ENCODE measurements around the gene PDZD7.
A peak's percentile ranks its signal among the peaks of the same experiment; 100 is the strongest.

The PDZD7 gene

DNA sequence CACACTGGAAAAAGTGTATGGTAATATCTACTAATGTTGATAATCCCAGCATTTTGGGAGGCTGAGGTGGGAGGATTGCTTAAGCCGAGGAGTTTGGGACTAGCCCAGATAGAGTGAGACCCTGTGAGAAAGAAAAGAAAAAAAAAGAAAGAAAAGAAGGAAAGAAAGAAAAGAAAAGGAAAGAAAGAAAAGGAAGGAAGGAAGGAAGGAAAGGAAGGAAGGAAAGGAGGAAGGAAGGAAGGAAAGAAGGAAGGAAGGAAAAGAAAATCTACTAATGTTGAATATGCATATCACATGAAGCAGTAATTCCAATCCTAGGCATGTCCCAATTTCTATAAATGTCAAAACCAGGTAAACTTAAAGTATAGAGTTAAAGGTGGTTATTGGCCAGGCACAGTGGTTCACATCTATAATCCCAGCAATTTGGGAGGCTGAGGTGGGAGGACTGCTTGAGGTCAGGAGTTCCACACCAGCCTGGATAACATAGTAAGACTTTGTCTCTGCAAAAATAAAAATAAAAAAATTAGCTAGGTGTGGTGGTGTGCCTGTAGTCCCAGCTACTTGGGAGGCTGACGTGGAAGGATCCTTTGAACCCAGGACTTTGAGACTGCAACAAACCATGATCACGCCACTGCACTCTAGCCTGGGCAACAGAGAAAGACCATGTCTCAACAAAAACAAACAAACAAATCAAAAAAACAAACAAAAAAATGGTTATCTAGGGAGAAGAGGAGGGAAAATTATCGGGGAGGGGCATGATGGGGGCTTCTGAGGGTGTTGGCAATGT, 25.6 kb upstream of the PDZD7 start:
- peaks cover 11% of the 10 kb centered on the region; the same call in 1 of the 2 replicates for H4K20me1 ChIP-seq (ENCODE audit: control insufficient read depth, insufficient read depth, low read depth, low read length)
- H3K79me2 ChIP-seq (ENCODE audit: control insufficient read depth, low read length), result peaks cover 68% of the 10 kb centered on the region
- peaks cover 50% of the 10 kb centered on the region for H3K36me3 ChIP-seq (ENCODE audit: control insufficient read depth, low read length)
- no peaks in the 10 kb centered on the region for H3K9me2 ChIP-seq (replicated peaks; ENCODE audit: control insufficient read depth, low read length)
- no peaks in the 10 kb centered on the region for H3K27me3 ChIP-seq (ENCODE audit: control insufficient read depth, low read length)
- H3K4me3 ChIP-seq (ENCODE audit: low read length), result no peak overlapping the region
- H3F3A ChIP-seq (ENCODE audit: control insufficient read depth, insufficient read depth), result peaks cover 5% of the 10 kb centered on the region; the same call in 1 of the 2 replicates
- no peaks in the 10 kb centered on the region for H3K9me3 ChIP-seq (ENCODE audit: control insufficient read depth, insufficient read depth, low read length)
- TF ChIP-seq CTCF (IDR thresholded peaks at IDR 0.05; ENCODE audit: low read depth, low read length, poor library complexity, severe bottlenecking) (no peak), EZH2phosphoT487 (IDR thresholded peaks at IDR 0.05; ENCODE audit: borderline replicate concordance, low read length) (no peak)
- no peak overlapping the region for H3K27ac ChIP-seq (ENCODE audit: low read depth, low read length)
- peaks cover 43% of the 10 kb centered on the region for H3K4me1 ChIP-seq (ENCODE audit: control insufficient read depth, low read length)
- 0 out of 2 replicates have a peak overlapping the region, but pooled peaks have one; percentile 7 for H3K4me2 ChIP-seq (ENCODE audit: low read length)

- Histone ChIP-seq H3K4me2 (ENCODE audit: low read length) (no peak overlapping the region), H3K27ac (ENCODE audit: low read depth, low read length) (no peak overlapping the region), H3K36me3 (ENCODE audit: control insufficient read depth, low read length) (peaks cover 49% of the 10 kb centered on the region), H3F3A (ENCODE audit: control insufficient read depth, insufficient read depth) (peaks cover 9% of the 10 kb centered on the region; the same call in 1 of the 2 replicates), H4K20me1 (ENCODE audit: control insufficient read depth, insufficient read depth, low read depth, low read length) (peaks cover 11% of the 10 kb centered on the region; the same call in 1 of the 2 replicates), H3K79me2 (ENCODE audit: control insufficient read depth, low read length) (peaks cover 71% of the 10 kb centered on the region), H3K4me3 (ENCODE audit: low read length) (no peak overlapping the region), H3K9me3 (ENCODE audit: control insufficient read depth, insufficient read depth, low read length) (no peaks in the 10 kb centered on the region), H3K27me3 (ENCODE audit: control insufficient read depth, low read length) (no peaks in the 10 kb centered on the region), H3K4me1 (ENCODE audit: control insufficient read depth, low read length) (peaks cover 50% of the 10 kb centered on the region), H3K9me2 (replicated peaks; ENCODE audit: control insufficient read depth, low read length) (no peaks in the 10 kb centered on the region)
- peak; percentile 59 for TF ChIP-seq CTCF (IDR thresholded peaks at IDR 0.05; ENCODE audit: low read depth, low read length, poor library complexity, severe bottlenecking)
- TF ChIP-seq EZH2phosphoT487 (IDR thresholded peaks at IDR 0.05; ENCODE audit: borderline replicate concordance, low read length), result no peak
Observed at GRCh38 chr10:101055411-101055810, 24.5 kb upstream of the PDZD7 start.

DNA sequence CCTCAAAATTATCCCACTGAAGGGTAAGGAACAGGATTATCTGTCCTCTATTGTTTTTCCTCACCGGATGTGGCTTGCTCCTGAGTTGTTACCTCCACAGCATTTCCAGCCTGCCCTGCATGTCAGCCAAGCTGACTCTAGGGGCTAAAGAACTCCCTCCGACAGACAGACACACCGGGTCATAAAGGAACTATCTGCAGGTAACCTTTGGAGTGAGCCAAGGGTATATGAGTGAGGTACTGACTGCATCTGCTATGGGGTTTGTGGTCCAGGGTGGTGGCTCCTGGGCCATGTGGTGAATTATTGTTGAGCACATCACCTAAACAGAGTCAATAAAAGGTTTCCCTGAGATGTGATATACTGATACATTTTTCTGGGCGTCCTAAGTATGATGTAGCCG, 23.9 kb upstream of the PDZD7 start:
- H3K36me3 ChIP-seq (ENCODE audit: control insufficient read depth, low read length), result peaks cover 45% of the 10 kb centered on the region
- H3K4me3 ChIP-seq (ENCODE audit: low read length), result no peak overlapping the region
- H3K9me3 ChIP-seq (ENCODE audit: control insufficient read depth, insufficient read depth, low read length), result no peaks in the 10 kb centered on the region
- peaks cover 65% of the 10 kb centered on the region for H3K79me2 ChIP-seq (ENCODE audit: control insufficient read depth, low read length)
- H4K20me1 ChIP-seq (ENCODE audit: control insufficient read depth, insufficient read depth, low read depth, low read length), result peaks cover 11% of the 10 kb centered on the region; the same call in 1 of the 2 replicates
- H3F3A ChIP-seq (ENCODE audit: control insufficient read depth, insufficient read depth), result peaks cover 5% of the 10 kb centered on the region; the same call in 1 of the 2 replicates
- TF ChIP-seq EZH2phosphoT487 (IDR thresholded peaks at IDR 0.05; ENCODE audit: borderline replicate concordance, low read length), result no peak
- TF ChIP-seq CTCF (IDR thresholded peaks at IDR 0.05; ENCODE audit: low read depth, low read length, poor library complexity, severe bottlenecking), result no peak
- no peak overlapping the region for H3K4me2 ChIP-seq (ENCODE audit: low read length)
- H3K9me2 ChIP-seq (replicated peaks; ENCODE audit: control insufficient read depth, low read length), result no peaks in the 10 kb centered on the region
- H3K4me1 ChIP-seq (ENCODE audit: control insufficient read depth, low read length), result peaks cover 55% of the 10 kb centered on the region
- H3K27ac ChIP-seq (ENCODE audit: low read depth, low read length), result no peak overlapping the region
- H3K27me3 ChIP-seq (ENCODE audit: control insufficient read depth, low read length), result no peaks in the 10 kb centered on the region
